Lung (tissue), 12 donors: ENCODE data around the gene KLF6. TPM values are rescaled to one million over a fixed set of nuclear protein-coding genes. Genes with fewer than 3 reads are reported as not detected.

Experiments
- ATAC-seq: fragments of 200-7000 bp; cut with Tn5 transposase; one replicate; pipeline ENCODE4 v1.9.1; 2020; ENCODE audit warnings: moderate number of reproducible peaks; ENCODE audit not compliant: insufficient read depth, low FRiP score
- DNase-seq, 3 donors: peaks; one replicate each; pipeline ENCODE4 v3.0.0-alpha.2; 2013 to 2017
- H3K27ac ChIP-seq, 2 donors: one replicate each; pipeline ENCODE4 v1.5.1; 2013; ENCODE audit warnings: mild to moderate bottlenecking in 2 of 2, moderate library complexity in 2 of 2, control low read depth in 1 of 2, inconsistent platforms in 1 of 2, low read depth in 1 of 2, low read length in 1 of 2
- H3K27me3 ChIP-seq, 3 donors: one replicate each; pipeline ENCODE4 v1.5.1; 2013; ENCODE audit warnings: low read length in 2 of 3; ENCODE audit not compliant: control insufficient read depth in 3 of 3, insufficient read depth in 3 of 3
- H3K36me3 ChIP-seq, 4 donors: one replicate each; pipeline ENCODE4 v1.5.1; 2013; ENCODE audit warnings: low read length in 4 of 4, mild to moderate bottlenecking in 1 of 4, moderate library complexity in 1 of 4; ENCODE audit not compliant: control insufficient read depth in 4 of 4, insufficient read depth in 4 of 4
- H3K4me1 ChIP-seq, 5 donors: one replicate each; pipeline ENCODE4 v1.5.1; 2013; ENCODE audit warnings: low read length in 5 of 5, mild to moderate bottlenecking in 2 of 5, moderate library complexity in 1 of 5; ENCODE audit not compliant: control insufficient read depth in 5 of 5, insufficient read depth in 5 of 5
- H3K4me3 ChIP-seq: one replicate; pipeline ENCODE4 v1.5.1; 2013; ENCODE audit warnings: mild to moderate bottlenecking, control low read depth, moderate library complexity
- H3K9ac ChIP-seq, 2 donors: one replicate each; pipeline ENCODE4 v1.5.1; 2013; ENCODE audit warnings: low read length in 2 of 2, control low read depth in 1 of 2; ENCODE audit not compliant: insufficient read depth in 1 of 2
- H3K9me3 ChIP-seq, 4 donors: one replicate each; pipeline ENCODE4 v1.5.1; 2013; ENCODE audit warnings: low read length in 3 of 4, mild to moderate bottlenecking in 1 of 4, moderate library complexity in 1 of 4; ENCODE audit not compliant: control insufficient read depth in 4 of 4, insufficient read depth in 3 of 4
- CTCF ChIP-seq: IDR thresholded peaks from 2 replicates; pipeline ENCODE4 v1.5.1; 2012; ENCODE audit warnings: mild to moderate bottlenecking; ENCODE audit errors: control extremely low read depth, extremely low read depth
- WGBS, 2 donors: extraction: QIAGEN DNeasy Blood & Tissue Kit; methylation state at CpG; one replicate each; pipeline ENCODE4 v1.1.7; 2013; 5-methylcytosine and 5-hydroxymethylcytosine counted together
- polyA plus RNA-seq, 2 donors: library from polyadenylated mRNA; stranded (reverse); fragments of 200-250 nt; gene quantifications; one replicate each; pipeline ENCODE4 v1.2.1, GENCODE V29; 2013
- total RNA-seq, 2 donors: library from RNA; depleted of rRNA in 1 of 2; stranded (reverse); fragments of >200 nt in 1 of 2; gene quantifications; one replicate each; pipeline ENCODE4 v1.2.1, GENCODE V29; 2014 to 2021
- donor health status: control.
- donor health status: control.
- donor health status: Bipolar disorder and iron deficiency.
- donor health status: healthy.
- donor health status: DM: yes; HTN: yes; CAD: no.

KLF6 gene
- total and polyA plus RNA-seq, 4 donors = 45.6 to 264 (median 160) TPM

GRCh38 chr10:3803295-3803926 lies 18.4 kb upstream of the KLF6 start:
- no peaks in the 10 kb centered on the region for H3K9me3 ChIP-seq
- peak overlapping the region in 1 of 2 donors; percentile 23 for H3K9ac ChIP-seq
- WGBS, 2 donors = 35 to 57% methylated on average over 11 of the region's 11 CpGs
- peaks cover 7 to 18% (median 15%) of the 10 kb centered on the region in 5 donors for H3K4me1 ChIP-seq
- no peak overlapping the region for H3K4me3 ChIP-seq
- no peak for ATAC-seq
- H3K36me3 ChIP-seq = no peaks in the 10 kb centered on the region
- DNase-seq = no peak
- H3K27ac ChIP-seq = peak overlapping the region in 1 of 2 donors; percentile 80
- no peaks in the 10 kb centered on the region for H3K27me3 ChIP-seq
- no peak for TF ChIP-seq CTCF

DNA sequence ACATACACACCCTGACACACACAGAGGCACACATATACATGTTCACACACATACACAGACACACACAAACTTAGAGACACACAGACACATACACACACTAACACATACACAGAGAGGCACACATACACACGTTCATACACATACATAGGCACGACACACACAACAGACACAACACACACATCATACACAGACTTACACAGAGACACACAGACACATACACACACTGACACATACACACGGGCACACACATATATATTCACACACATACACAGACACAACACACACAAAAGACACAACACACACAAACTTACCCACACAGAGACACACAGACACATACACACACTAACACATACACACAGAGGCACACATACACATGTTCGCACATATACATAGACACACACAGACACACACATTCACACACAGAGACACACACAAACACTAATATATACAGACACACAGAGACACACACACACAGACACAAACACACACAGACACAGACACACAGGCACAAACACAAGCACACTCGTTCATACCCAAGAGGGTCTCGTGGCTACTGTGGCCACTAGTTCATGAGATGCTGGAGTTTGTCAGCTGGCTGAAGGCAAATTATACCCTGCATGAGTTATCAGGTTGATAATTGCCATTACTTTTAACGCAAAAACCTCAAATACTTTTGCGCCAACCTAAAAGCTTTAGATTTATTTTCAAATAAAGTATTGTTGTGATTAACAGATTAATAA lies 17.7 kb upstream of the KLF6 start:
- Histone ChIP-seq H3K27me3 (no peaks in the 10 kb centered on the region), H3K4me3 (peak overlapping the region; percentile 16), H3K27ac (peak overlapping the region; percentile 15 to 43), H3K4me1 (peaks cover 7 to 18% (median 13%) of the 10 kb centered on the region in 5 donors), H3K9ac (peak overlapping the region in 1 of 2 donors; percentile 38), H3K36me3 (no peaks in the 10 kb centered on the region), H3K9me3 (no peaks in the 10 kb centered on the region)
- DNase-seq (no peak), ATAC-seq (no peak)
- WGBS, 2 donors = 86 to 90% methylated on average over 8 of the region's 8 CpGs
- TF ChIP-seq CTCF = no peak

DNA sequence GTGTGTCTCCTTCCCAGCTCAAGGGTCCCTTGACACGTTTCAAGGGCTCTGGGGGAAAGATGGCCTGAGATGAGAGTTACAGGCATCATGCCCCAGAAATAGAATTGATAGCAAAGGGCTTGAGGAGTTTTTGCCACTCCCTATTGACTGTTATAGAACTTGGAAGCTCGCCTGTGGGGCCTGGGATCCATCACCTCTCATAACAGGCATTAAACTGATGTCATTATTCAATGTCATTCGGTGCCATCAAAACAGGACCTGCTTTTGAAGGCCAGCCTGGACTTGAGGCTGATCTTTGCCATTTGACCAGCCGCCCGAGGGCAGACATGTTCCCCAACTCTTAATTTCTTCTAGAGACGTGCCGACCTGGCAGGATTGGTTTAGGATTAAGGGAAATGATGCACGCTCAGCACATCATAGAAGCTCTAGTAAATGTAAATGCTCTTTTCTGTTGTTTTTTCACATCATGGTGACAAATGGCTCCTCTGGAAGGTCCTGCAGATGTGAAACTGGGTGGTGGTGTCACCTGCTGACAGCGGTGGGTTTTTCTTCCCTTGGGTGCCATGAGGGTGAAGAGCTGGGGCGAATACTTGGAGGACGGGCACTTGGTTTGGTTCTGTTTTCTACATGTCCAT lies 16.7 kb upstream of the KLF6 start:
- peaks cover 6 to 13% (median 11%) of the 10 kb centered on the region in 5 donors for H3K4me1 ChIP-seq
- no peaks in the 10 kb centered on the region for H3K27me3 ChIP-seq
- H3K4me3 ChIP-seq = no peak overlapping the region
- ATAC-seq = no peak
- no peak for DNase-seq
- H3K9ac ChIP-seq = no peak overlapping the region
- TF ChIP-seq CTCF = no peak
- H3K36me3 ChIP-seq = no peaks in the 10 kb centered on the region
- 94 to 97% methylated on average over 11 of the region's 11 CpGs for WGBS, 2 donors
- peaks cover 0 to 2% (median 0%) of the 10 kb centered on the region in 4 donors for H3K9me3 ChIP-seq
- peak overlapping the region; percentile 33 to 72 for H3K27ac ChIP-seq
